ENCODE results near the gene ADRA2C. TPM values are rescaled to one million over a fixed set of nuclear protein-coding genes. Genes with fewer than 3 reads are reported as not detected.

Gene ADRA2C
- total RNA-seq, 4 donors from 2014 or later: 0.61 to 4.6 (median 3.6) TPM

DNA sequence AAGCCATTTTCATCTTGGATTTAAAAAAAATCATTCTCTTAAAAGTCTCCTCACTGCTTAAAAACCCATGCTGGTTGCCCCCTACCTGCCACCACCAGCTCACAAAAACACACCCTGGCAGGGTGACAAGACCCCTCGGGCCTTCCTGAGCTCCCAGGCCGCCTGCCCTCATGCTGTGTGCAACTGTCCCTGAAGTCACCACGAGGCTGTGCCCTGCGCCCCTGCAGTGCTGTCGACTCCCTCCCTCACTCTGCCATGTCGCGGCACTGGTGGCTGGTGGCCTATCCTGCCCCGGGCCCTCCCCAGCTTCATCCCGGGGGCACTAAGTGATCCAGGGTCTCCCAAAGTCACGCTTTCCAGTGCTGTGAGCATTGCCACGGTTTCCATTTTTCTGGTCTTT is 46.3 kb upstream of the ADRA2C start:
- WGBS, 2 donors: 61 to 68% methylated on average over 2 to 9 of the region's 11 CpGs
- Histone ChIP-seq H3K4me1 (peaks cover 3 to 37% (median 8%) of the 10 kb centered on the region in 3 donors), H3K4me3 (no peak overlapping the region), H3K36me3 (no peaks in the 10 kb centered on the region), H3K9me3 (peaks cover 0 to 18% (median 15%) of the 10 kb centered on the region in 3 donors), H3K27me3 (peaks cover 0 to 100% (median under 1%) of the 10 kb centered on the region in 4 donors), H3K27ac (no peak overlapping the region)
- no peak for TF ChIP-seq POLR2A (IDR thresholded peaks at IDR 0.05)
- TF ChIP-seq, protein P1, sequence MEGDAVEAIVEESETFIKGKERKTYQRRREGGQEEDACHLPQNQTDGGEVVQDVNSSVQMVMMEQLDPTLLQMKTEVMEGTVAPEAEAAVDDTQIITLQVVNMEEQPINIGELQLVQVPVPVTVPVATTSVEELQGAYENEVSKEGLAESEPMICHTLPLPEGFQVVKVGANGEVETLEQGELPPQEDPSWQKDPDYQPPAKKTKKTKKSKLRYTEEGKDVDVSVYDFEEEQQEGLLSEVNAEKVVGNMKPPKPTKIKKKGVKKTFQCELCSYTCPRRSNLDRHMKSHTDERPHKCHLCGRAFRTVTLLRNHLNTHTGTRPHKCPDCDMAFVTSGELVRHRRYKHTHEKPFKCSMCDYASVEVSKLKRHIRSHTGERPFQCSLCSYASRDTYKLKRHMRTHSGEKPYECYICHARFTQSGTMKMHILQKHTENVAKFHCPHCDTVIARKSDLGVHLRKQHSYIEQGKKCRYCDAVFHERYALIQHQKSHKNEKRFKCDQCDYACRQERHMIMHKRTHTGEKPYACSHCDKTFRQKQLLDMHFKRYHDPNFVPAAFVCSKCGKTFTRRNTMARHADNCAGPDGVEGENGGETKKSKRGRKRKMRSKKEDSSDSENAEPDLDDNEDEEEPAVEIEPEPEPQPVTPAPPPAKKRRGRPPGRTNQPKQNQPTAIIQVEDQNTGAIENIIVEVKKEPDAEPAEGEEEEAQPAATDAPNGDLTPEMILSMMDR (IDR thresholded peaks at IDR 0.05): no peak
- intact Hi-C loops (cut with DNase I): no loop called here
- DNase-seq: no peak

DNA sequence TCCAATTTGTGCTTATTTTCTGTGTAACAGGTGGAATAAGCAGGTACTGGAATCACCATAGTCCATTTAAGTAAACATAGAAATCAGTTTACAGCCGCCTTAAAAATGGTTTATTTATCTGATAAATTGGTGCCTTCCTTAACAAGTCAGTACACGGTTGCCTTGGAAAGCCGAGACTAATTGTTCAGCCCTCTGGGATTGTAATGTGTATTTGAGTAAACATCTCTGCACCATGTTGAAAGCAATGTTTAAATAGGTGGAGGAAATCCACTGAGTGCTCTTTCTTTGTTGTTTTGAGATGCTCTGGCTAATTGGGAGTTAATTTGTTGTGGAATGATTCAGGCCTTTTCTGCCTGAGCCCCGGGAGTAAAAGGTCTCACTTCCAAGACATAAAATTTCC is 45.7 kb upstream of the ADRA2C start:
- DNase-seq: no peak
- intact Hi-C loops (cut with DNase I): no loop called here
- H3K36me3 ChIP-seq: no peaks in the 10 kb centered on the region
- H3K9me3 ChIP-seq: peaks cover 0 to 18% (median 15%) of the 10 kb centered on the region in 3 donors
- no peak for TF ChIP-seq POLR2A (IDR thresholded peaks at IDR 0.05)
- TF ChIP-seq, protein P1 (IDR thresholded peaks at IDR 0.05): no peak
- WGBS, 2 donors: 16 to 19% methylated on average over 4 of the region's 4 CpGs
- no peak overlapping the region for H3K27ac ChIP-seq
- peaks cover 6 to 39% (median 11%) of the 10 kb centered on the region in 3 donors for H3K4me1 ChIP-seq
- peaks cover 0 to 100% (median 2%) of the 10 kb centered on the region in 4 donors for H3K27me3 ChIP-seq
- H3K4me3 ChIP-seq: no peak overlapping the region

DNA sequence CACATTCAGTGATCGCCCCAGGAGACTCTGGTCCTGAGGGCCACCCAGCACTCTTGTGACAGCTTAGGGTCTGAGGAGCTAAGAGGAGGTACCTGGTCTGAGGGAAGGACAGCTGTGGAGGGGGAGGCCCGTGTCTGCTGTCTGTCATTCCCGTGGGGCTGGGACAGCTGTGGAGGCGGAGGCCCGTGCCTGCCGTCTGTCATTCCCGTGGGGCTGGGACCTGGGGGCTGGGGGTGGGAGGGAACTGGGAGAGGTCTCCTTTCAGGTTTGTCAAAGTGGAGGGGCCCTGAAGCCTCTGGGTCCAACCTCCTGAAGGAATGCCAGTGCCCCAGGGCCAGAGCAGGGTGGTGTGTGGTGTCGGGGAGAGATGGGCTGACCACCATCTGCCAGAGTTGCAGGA is 45.0 kb upstream of the ADRA2C start:
- intact Hi-C loops (cut with DNase I): no loop called here
- Histone ChIP-seq H3K36me3 (no peaks in the 10 kb centered on the region), H3K4me1 (peaks cover 6 to 32% (median 11%) of the 10 kb centered on the region in 3 donors), H3K27me3 (peaks cover 0 to 100% (median 2%) of the 10 kb centered on the region in 4 donors), H3K9me3 (peaks cover 0 to 18% (median 15%) of the 10 kb centered on the region in 3 donors), H3K27ac (no peak overlapping the region), H3K4me3 (no peak overlapping the region)
- no peak for TF ChIP-seq POLR2A (IDR thresholded peaks at IDR 0.05)
- TF ChIP-seq, protein P1 (IDR thresholded peaks at IDR 0.05): no peak
- 100% methylated on average over 1 of the region's 8 CpGs; no CpG with 5 or more reads in 1 of the 2 donors for WGBS, 2 donors
- DNase-seq: no peak

DNA sequence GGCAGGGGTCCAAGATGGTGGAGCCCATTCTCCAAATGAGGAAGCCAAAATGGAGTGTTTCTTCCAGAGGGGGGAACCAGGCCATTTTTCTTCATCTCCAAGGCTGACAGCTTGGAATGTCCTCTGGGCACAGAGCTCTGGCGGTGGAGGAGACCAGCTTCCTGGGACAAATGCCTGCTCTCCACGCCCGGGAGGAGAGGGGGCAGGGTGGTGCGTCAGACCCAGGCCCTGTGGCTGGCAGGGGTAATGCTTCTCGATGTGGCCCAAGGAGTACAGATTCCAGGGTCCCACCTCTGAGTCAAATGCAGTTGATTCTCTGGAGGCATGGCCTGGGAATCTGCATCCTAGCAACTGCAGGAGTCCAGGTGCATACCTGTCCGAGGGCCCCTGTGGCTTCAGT is 44.6 kb upstream of the ADRA2C start:
- no peak overlapping the region for H3K4me3 ChIP-seq
- peaks cover 0 to 100% (median 3%) of the 10 kb centered on the region in 4 donors for H3K27me3 ChIP-seq
- 14 to 21% methylated on average over 1 to 5 of the region's 6 CpGs for WGBS, 2 donors
- intact Hi-C loops (cut with DNase I): no loop called here
- peaks cover 0 to 18% (median 15%) of the 10 kb centered on the region in 3 donors for H3K9me3 ChIP-seq
- H3K27ac ChIP-seq: no peak overlapping the region
- TF ChIP-seq, protein P1 (IDR thresholded peaks at IDR 0.05): no peak
- no peak for TF ChIP-seq POLR2A (IDR thresholded peaks at IDR 0.05)
- no peak for DNase-seq
- no peaks in the 10 kb centered on the region for H3K36me3 ChIP-seq
- H3K4me1 ChIP-seq: peaks cover 6 to 32% (median 11%) of the 10 kb centered on the region in 3 donors

DNA sequence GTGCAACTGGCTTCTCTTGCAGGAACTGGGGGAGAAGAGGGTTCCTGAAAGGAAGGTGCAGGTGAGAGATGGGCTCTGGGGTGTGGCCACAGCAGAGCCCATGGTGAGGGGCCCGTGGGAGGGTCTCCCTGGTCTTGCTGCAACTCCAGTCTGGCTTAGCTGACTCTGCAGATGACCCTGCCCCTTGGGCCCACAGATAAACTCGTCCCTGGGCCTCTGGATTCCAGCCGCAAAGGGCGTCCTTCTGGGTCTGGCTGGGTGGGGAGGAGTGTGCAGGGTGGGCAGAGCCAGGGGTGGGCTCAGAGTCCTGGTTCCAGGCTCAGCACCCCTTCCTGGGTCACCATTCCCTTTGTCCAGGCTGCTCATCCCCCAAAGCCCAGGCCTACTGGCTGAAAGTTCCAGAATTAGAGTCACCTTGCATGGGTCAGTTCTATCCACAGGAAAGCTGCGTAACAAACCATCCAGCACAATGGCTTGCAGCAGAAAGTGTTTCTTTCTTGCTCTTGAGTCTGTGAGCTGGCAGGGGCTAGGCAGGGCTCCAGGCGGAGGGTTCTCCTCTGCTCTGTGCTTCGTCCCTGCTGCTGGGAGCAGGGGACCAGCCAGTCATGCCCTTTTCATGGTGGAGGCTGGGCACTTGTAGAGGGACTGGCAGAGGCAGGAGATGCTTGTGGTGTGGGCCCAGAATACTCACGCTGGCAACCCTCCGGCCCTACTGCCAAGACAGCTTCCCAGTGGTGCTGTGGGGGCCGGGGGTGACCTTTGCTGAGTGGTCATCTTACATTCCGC is 43.5 kb upstream of the ADRA2C start:
- Histone ChIP-seq H3K27ac (no peak overlapping the region), H3K9me3 (peaks cover 0 to 18% (median 15%) of the 10 kb centered on the region in 3 donors), H3K36me3 (no peaks in the 10 kb centered on the region), H3K27me3 (peaks cover 0 to 100% (median 5%) of the 10 kb centered on the region in 4 donors), H3K4me1 (peaks cover 6 to 32% (median 11%) of the 10 kb centered on the region in 3 donors), H3K4me3 (no peak overlapping the region)
- TF ChIP-seq, protein P1 (IDR thresholded peaks at IDR 0.05): no peak
- no peak for TF ChIP-seq POLR2A (IDR thresholded peaks at IDR 0.05)
- no peak for DNase-seq
- intact Hi-C loops (cut with DNase I): no loop called here
- 68 to 90% methylated on average over 2 to 7 of the region's 11 CpGs for WGBS, 2 donors
